ENCODE measurements around the gene GPR37. TPM values are rescaled to one million over a fixed set of nuclear protein-coding genes. Genes with fewer than 3 reads are reported as not detected.

GPR37 gene, protein sequence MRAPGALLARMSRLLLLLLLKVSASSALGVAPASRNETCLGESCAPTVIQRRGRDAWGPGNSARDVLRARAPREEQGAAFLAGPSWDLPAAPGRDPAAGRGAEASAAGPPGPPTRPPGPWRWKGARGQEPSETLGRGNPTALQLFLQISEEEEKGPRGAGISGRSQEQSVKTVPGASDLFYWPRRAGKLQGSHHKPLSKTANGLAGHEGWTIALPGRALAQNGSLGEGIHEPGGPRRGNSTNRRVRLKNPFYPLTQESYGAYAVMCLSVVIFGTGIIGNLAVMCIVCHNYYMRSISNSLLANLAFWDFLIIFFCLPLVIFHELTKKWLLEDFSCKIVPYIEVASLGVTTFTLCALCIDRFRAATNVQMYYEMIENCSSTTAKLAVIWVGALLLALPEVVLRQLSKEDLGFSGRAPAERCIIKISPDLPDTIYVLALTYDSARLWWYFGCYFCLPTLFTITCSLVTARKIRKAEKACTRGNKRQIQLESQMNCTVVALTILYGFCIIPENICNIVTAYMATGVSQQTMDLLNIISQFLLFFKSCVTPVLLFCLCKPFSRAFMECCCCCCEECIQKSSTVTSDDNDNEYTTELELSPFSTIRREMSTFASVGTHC
- total RNA-seq: not detected in 2 replicates

DNA sequence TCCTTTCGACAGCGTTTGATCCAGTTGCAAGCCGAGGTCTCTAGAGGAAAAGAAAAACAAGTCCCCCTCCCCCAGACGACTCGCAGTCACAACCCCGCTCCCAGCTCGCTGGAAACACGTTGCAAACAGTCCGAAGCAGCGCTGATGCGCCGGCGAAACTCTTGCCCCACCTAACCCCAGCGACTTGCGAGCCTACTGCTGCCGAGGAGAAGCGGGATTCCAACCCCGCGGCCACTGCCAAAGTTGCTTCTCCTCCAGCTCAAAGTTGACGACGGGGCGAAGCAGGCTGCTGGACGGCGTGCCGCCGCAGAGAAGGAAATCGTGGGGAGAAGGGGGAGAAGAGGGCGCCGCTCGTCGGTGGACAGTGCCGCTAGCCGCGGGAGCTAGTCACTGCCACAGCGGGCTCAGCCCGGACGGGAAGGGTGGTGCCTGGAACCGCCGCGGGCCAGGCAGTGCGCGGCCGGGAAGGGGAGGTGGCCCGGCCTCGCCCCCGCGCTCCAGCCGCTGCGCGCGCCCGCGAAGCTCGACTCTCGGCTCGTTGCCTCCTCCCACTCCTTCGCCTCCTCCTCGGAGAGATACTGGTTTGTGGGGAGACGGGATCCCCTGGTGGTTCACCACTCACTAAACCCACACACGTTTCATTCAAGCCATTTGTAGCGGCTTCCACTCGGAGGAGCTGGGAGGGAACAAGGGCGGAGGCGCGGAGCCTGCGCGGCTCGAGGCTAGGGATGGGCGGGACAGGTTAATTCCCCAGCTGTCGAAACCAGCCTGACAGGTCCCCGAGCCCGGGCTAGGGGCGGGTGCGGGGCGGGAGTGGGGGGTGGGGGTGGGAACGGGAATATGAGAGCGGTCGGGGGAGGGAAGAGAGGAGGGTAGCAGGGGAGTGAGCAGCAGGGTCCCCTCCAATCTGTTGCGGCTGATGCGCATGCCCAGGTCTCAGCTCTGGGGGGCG lies at the start of gene GPR37:
Gene GPR37, minus strand, starts transcription at position 392 of the 952 bp plus-strand sequence. CDS start 816 bp downstream, outside the sequence.
- peak within 1 kb of the TSS; percentile 82 for H3K4me3 Mint-ChIP-seq
- peak within 1 kb of the TSS; percentile 51 for H3K27ac Mint-ChIP-seq
- intact Hi-C loops (cut with micrococcal nuclease): loop anchor here (5.0 kb wide), 1 partner anchor 162 kb away; the partner anchor contains the start of gene POT1
- peak; percentile 78 for DNase-seq
- H3K27me3 Mint-ChIP-seq: peaks cover 63% of the 10 kb centered on the region
- peaks cover 12% of the 10 kb centered on the region for H3K4me1 Mint-ChIP-seq
- H3K9me3 Mint-ChIP-seq: no peaks in the 10 kb centered on the region
- H3K36me3 Mint-ChIP-seq (ENCODE audit: low read depth): no peaks in the 10 kb centered on the region

DNA sequence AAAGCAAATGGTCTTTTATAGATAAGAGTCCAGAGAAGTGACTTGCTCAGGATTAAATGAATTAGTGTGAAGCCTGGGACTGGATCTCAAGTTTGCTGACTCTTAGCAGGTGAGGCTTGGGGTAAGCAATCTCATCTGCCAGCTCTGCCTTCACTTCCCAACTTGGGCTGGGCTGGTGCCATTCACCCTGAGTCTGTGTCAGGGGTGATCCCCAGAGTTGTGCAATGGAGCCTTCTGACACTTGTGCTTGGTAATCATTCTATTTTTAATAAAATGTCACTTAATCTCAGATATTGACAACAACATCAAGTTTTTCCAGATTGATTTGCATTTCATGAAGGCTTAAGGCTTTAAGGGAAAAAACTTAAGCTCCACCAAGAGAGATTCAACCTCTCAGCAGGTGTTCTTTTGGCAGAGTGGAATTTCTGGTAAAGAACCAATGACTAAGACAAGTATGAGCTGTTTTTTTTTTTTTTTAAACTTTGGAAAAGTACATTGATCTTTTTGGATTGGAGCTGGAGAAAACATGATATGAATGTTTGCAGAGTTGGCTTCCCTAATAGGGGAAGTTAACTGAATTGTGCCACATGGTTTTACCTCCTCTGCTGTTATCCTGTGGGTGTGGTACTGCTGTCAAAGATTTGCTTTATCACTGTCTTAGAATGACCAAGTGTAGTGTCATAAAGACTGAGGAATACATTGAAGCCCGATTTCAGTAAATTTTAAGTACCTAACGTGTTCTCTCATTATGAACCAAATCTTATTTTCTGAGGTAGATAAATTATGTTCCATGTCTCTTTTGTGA lies 48.6 kb upstream of the GPR37 start:
- Mint-ChIP-seq H3K9me3 (no peaks in the 10 kb centered on the region), H3K27ac (no peak overlapping the region), H3K27me3 (peaks cover 13% of the 10 kb centered on the region), H3K36me3 (ENCODE audit: low read depth) (no peaks in the 10 kb centered on the region), H3K4me1 (no peaks in the 10 kb centered on the region), H3K4me3 (no peak overlapping the region)
- no peak for DNase-seq
- intact Hi-C loops (cut with micrococcal nuclease): no loop called here

DNA sequence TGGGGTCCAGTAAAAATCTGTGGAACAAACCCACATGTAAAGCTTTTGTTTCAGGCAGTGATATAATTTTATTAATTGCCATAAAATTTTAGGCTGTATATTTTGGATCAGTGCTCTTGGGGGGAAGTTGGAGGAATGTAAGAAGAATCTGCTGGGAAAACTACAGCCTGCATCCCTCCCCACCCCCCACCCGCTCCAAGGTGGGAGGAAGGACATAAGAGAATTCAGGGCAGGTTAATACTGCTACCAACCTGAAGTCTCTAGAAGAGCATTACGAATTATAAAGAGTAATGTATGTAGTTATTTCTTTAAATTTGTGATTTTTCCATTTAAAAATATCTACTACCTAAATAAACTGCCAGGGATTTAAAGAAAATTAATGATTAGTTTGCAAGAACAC lies 47.2 kb upstream of the GPR37 start:
- no peak overlapping the region for H3K27ac Mint-ChIP-seq
- DNase-seq: no peak
- no peaks in the 10 kb centered on the region for H3K36me3 Mint-ChIP-seq (ENCODE audit: low read depth)
- no peaks in the 10 kb centered on the region for H3K9me3 Mint-ChIP-seq
- H3K4me3 Mint-ChIP-seq: no peak overlapping the region
- H3K27me3 Mint-ChIP-seq: peaks cover 13% of the 10 kb centered on the region
- intact Hi-C loops (cut with micrococcal nuclease): no loop called here
- no peaks in the 10 kb centered on the region for H3K4me1 Mint-ChIP-seq

DNA sequence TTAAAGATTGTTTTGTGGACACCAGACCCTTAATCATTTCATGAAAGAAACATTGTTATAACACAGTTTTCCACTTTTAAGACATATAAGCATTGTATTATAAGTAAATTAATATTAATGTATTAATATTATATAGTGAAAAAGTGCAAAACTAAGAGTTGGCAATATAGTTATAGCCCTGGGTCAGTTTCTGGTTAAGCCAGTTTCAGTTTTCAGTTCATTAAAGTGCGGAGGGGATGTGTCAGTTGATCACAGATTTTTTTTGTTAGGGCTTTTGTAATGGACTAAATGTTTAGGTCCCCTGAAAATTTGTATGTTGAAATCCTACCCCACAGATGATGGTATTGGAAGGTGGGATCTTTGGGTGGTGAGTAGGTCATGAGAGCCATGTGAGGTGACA lies 45.7 kb upstream of the GPR37 start:
- Mint-ChIP-seq H3K27ac (no peak overlapping the region), H3K4me1 (no peaks in the 10 kb centered on the region), H3K9me3 (no peaks in the 10 kb centered on the region), H3K27me3 (peaks cover 13% of the 10 kb centered on the region), H3K4me3 (no peak overlapping the region), H3K36me3 (ENCODE audit: low read depth) (no peaks in the 10 kb centered on the region)
- intact Hi-C loops (cut with micrococcal nuclease): no loop called here
- DNase-seq: no peak

DNA sequence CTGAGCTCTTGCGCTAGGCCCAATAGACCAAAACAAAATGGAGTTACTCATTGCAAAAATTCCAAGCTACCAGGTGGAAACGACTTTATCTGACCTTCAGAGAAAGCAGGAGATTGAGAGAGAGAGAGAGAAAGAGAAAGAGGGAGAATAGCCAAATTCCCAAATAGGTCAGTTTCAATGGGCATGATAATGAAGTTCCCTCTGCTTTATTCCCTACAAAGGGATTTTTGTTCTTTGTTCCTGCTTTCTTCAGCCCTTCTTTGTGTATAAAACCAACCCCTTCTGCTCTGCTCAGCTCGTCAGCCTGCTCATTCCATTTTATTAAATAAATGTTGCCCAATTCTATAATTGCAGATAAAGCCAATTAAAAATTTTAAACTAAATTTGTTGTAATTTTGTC lies 45.0 kb upstream of the GPR37 start:
- Mint-ChIP-seq H3K27ac (no peak overlapping the region), H3K9me3 (no peaks in the 10 kb centered on the region), H3K4me3 (no peak overlapping the region), H3K27me3 (peaks cover 13% of the 10 kb centered on the region), H3K36me3 (ENCODE audit: low read depth) (no peaks in the 10 kb centered on the region), H3K4me1 (no peaks in the 10 kb centered on the region)
- DNase-seq: no peak
- intact Hi-C loops (cut with micrococcal nuclease): no loop called here

DNA sequence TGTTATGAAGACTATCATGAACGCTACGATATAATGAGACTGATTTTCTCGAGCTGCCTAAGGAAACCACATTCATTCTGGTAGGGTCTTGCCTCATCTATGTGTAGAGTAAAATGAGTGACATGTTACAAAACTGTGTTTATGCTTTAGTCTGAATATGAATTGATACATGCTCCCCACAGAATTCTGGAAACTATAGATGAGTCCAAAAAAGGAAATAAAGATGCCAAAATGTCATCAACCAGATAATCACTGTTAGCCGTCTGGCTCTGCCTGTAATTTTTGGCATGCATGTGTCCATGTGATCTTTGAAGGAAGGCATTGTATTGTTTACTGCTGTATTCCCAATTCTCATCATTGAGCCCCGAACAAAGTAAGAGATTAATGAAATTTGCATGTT lies 42.6 kb upstream of the GPR37 start:
- no peak overlapping the region for H3K4me3 Mint-ChIP-seq
- no peaks in the 10 kb centered on the region for H3K36me3 Mint-ChIP-seq (ENCODE audit: low read depth)
- no peaks in the 10 kb centered on the region for H3K4me1 Mint-ChIP-seq
- H3K27me3 Mint-ChIP-seq: peaks cover 8% of the 10 kb centered on the region
- no peak for DNase-seq
- no peak overlapping the region for H3K27ac Mint-ChIP-seq
- H3K9me3 Mint-ChIP-seq: no peaks in the 10 kb centered on the region
- intact Hi-C loops (cut with micrococcal nuclease): no loop called here

DNA sequence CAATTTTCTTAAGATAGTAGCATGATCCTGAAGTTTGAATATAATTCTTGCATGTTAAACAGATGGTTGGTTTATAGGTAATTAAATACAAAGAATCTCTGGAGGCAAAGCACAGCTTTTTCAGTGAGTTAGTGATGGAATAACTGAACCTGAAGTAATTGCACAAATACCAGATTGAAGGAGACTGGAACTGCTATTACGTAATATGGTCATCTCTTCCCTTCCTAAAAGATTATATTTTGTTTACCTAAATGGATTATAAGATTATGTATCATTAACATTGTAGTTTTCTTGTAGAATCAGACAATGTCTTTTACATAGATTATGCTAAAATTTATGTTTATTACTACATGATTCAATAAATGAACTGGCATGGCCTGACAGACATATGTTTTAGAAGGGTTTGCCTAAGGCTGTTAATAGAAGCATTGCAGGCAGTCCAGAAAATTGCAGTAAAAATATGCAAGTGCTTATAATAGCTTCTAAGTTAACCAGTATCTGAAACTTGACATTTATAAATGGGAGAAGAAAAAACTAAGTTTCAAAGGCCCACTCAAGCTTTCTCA lies 35.8 kb upstream of the GPR37 start:
- no peaks in the 10 kb centered on the region for H3K4me1 Mint-ChIP-seq
- no peak overlapping the region for H3K4me3 Mint-ChIP-seq

DNA sequence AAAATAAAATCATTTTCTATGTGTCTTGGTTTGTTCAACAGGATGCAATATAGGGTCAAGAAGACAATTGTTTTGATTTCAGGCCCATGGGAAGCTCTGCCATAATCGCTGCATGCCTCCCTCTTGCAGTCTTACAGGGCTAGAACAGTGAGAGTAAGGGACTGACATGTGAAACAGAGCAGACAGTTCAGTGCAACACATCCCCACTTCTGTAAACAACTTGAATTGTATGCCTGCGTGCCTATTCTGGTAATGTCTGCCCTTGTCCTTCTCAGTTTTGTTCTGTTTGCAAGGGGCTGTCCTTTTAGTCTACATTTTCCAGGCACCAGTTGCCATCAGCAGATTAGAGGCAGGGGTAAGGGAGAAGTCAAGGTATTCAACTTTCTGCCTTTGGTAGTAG lies 34.8 kb upstream of the GPR37 start:
- Mint-ChIP-seq H3K27ac (no peak overlapping the region), H3K36me3 (ENCODE audit: low read depth) (no peaks in the 10 kb centered on the region), H3K27me3 (peaks cover 3% of the 10 kb centered on the region), H3K4me3 (no peak overlapping the region), H3K9me3 (no peaks in the 10 kb centered on the region), H3K4me1 (no peaks in the 10 kb centered on the region)
- intact Hi-C loops (cut with micrococcal nuclease): no loop called here
- no peak for DNase-seq

More for the DNA sequence above, 35.8 kb upstream of the GPR37 start:
- H3K36me3 Mint-ChIP-seq (ENCODE audit: low read depth): no peaks in the 10 kb centered on the region
- intact Hi-C loops (cut with micrococcal nuclease): no loop called here
- peaks cover 3% of the 10 kb centered on the region for H3K27me3 Mint-ChIP-seq
- DNase-seq: no peak
- H3K27ac Mint-ChIP-seq: no peak overlapping the region
- no peaks in the 10 kb centered on the region for H3K9me3 Mint-ChIP-seq

DNA sequence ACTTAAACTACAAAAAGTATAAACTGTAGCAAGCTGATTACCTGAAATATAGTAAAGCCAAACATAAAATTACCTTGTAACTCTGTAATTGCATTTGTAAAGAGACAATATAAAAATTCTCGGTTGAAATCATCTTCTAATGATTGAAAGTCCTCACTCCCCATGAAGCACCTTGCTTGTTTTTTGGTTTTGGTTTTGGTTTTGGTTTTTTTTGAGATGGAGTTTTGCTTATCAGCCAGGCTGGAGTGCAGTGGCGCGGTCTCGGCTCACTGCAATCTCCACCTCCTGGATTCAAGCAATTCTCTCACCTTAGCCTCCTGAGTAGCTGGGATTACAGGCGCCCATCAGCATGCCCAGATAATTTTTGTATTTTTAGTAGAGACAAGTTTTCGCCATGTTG lies 33.9 kb upstream of the GPR37 start:
- H3K9me3 Mint-ChIP-seq: no peaks in the 10 kb centered on the region
- no peaks in the 10 kb centered on the region for H3K4me1 Mint-ChIP-seq
- no peak for DNase-seq
- no peak overlapping the region for H3K4me3 Mint-ChIP-seq
- intact Hi-C loops (cut with micrococcal nuclease): no loop called here
- no peak overlapping the region for H3K27ac Mint-ChIP-seq
- no peaks in the 10 kb centered on the region for H3K36me3 Mint-ChIP-seq (ENCODE audit: low read depth)
- H3K27me3 Mint-ChIP-seq: peaks cover 3% of the 10 kb centered on the region

DNA sequence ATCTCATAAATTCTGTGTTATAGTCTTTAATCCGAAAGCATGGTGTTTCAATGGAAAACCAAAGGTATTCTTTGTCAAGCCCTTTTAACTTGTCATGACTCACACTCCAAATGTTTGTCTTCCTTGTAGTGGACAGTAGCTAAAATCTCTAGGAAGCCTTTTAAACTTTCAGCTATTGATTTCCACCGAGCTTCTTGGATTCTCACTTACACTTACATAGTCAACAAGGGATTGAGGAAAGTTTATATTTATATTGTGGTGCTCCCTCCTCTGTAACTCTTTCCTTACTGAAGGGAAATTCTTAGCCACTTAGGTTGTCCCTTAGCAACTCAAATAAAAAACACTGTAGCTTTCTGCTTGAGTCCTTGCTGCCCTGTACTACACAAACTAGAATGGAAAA lies 31.2 kb upstream of the GPR37 start:
- no peak overlapping the region for H3K27ac Mint-ChIP-seq
- no peaks in the 10 kb centered on the region for H3K9me3 Mint-ChIP-seq
- H3K27me3 Mint-ChIP-seq: peaks cover 1% of the 10 kb centered on the region
- no peaks in the 10 kb centered on the region for H3K36me3 Mint-ChIP-seq (ENCODE audit: low read depth)
- DNase-seq: no peak
- no peak overlapping the region for H3K4me3 Mint-ChIP-seq
- intact Hi-C loops (cut with micrococcal nuclease): no loop called here
- no peaks in the 10 kb centered on the region for H3K4me1 Mint-ChIP-seq

DNA sequence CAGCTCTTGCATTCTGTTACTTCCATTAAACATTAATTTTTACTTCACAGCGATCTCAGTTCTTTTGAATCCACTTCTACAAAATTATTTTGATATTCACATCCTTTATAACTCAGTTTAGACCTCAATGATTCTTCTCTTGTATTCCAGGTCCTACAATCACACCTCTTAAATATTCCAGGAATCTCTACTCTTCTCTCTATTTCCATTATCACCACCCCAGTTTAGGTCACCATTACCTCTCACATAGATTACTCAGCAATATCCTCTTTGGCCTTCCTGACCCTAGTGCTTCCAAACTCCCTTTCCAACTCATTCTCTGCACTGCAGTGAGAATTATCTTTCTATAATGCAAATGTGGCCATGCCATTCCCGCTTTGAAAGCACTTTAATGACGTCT lies 27.1 kb upstream of the GPR37 start:
- Mint-ChIP-seq H3K27me3 (peaks cover 9% of the 10 kb centered on the region), H3K4me1 (no peaks in the 10 kb centered on the region), H3K9me3 (no peaks in the 10 kb centered on the region), H3K27ac (no peak overlapping the region), H3K4me3 (no peak overlapping the region), H3K36me3 (ENCODE audit: low read depth) (no peaks in the 10 kb centered on the region)
- no peak for DNase-seq
- intact Hi-C loops (cut with micrococcal nuclease): no loop called here

DNA sequence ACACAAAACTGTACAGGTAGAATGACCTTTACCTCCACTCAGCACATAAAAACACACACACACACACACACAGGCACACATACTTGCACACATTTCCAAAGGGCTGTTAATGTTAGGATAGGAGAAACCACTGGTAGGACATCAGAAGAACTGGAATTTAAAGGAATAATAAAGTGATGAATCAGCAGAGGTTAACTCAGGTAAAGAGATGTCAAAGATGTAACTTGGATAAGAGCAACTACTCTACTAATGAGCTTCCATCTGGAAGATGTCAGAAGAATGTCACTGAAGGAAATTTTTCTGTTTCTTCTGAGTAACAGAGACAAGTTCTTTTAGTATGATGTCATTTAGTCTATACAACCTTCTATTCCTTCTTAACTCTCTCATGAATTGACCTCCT lies 26.4 kb upstream of the GPR37 start:
- peaks cover 9% of the 10 kb centered on the region for H3K27me3 Mint-ChIP-seq
- no peaks in the 10 kb centered on the region for H3K36me3 Mint-ChIP-seq (ENCODE audit: low read depth)
- intact Hi-C loops (cut with micrococcal nuclease): no loop called here
- no peak overlapping the region for H3K27ac Mint-ChIP-seq
- no peak for DNase-seq
- no peak overlapping the region for H3K4me3 Mint-ChIP-seq
- H3K9me3 Mint-ChIP-seq: no peaks in the 10 kb centered on the region
- no peaks in the 10 kb centered on the region for H3K4me1 Mint-ChIP-seq

DNA sequence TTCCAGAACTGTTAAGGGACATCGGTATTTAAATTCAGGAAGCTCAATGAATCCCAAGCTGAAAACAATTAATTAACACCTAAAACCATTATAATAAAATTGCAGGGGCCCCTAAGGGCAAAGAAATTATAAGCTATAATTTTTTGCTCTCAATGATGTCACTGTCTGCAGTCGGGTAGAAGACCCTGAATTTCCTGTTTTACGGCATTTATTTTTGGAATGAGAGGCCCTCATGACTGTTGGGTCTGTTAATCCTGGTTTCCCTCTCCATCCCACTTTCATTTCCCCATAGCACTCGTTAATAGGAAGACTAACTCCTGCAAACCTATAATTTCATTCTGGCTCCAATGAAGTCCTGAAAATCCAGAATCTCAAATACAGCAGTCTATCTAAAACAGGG lies 25.8 kb upstream of the GPR37 start:
- Mint-ChIP-seq H3K36me3 (ENCODE audit: low read depth) (no peaks in the 10 kb centered on the region), H3K4me3 (no peak overlapping the region), H3K27ac (no peak overlapping the region), H3K4me1 (no peaks in the 10 kb centered on the region), H3K9me3 (no peaks in the 10 kb centered on the region), H3K27me3 (peaks cover 9% of the 10 kb centered on the region)
- DNase-seq: no peak
- intact Hi-C loops (cut with micrococcal nuclease): no loop called here
